Mucosa of stomach (tissue), 1 donor: ENCODE results near the gene TPPP.
"Not testable (repeated sequence)": the region's sequence is repeated elsewhere in the genome, so short reads cannot be mapped to it uniquely, and the experiment has no call there.

Experiments
- H3K27me3 ChIP-seq: one replicate; pipeline ENCODE4 v1.7.0; 2013; ENCODE audit warnings: mild to moderate bottlenecking, low read length; ENCODE audit not compliant: control insufficient read depth, insufficient read depth
- H3K36me3 ChIP-seq: one replicate; pipeline ENCODE4 v1.7.0; 2013; ENCODE audit warnings: low read length; ENCODE audit not compliant: control insufficient read depth, insufficient read depth
- H3K4me1 ChIP-seq: one replicate; pipeline ENCODE4 v1.7.0; 2013; ENCODE audit warnings: mild to moderate bottlenecking, low read length; ENCODE audit not compliant: control insufficient read depth, insufficient read depth
- H3K4me3 ChIP-seq: one replicate; pipeline ENCODE4 v1.7.0; 2013; ENCODE audit warnings: low read length
- H3K9ac ChIP-seq: one replicate; pipeline ENCODE4 v1.7.0; 2013; ENCODE audit warnings: mild to moderate bottlenecking, low read length, moderate library complexity
- H3K9me3 ChIP-seq: one replicate; pipeline ENCODE4 v1.7.0; 2013; ENCODE audit warnings: mild to moderate bottlenecking, low read length, moderate library complexity; ENCODE audit not compliant: control insufficient read depth
- donor health status: Pancreatic carcinoma.

The TPPP gene

GRCh38 chr5:680836-681235 lies 12.3 kb downstream of the TPPP start:
- not testable (repeated sequence) for H3K9me3 ChIP-seq, H3K9ac ChIP-seq, H3K27me3 ChIP-seq, H3K4me3 ChIP-seq, H3K4me1 ChIP-seq, H3K36me3 ChIP-seq

- H3K9me3 ChIP-seq, H3K9ac ChIP-seq, H3K4me3 ChIP-seq, H3K36me3 ChIP-seq, H3K4me1 ChIP-seq, H3K27me3 ChIP-seq: not testable (repeated sequence)
Measured at GRCh38 chr5:680118-680795, 12.9 kb downstream of the TPPP start.

- H3K9me3 ChIP-seq, H3K4me3 ChIP-seq, H3K9ac ChIP-seq, H3K4me1 ChIP-seq, H3K36me3 ChIP-seq, H3K27me3 ChIP-seq: not testable (repeated sequence)
Measured at GRCh38 chr5:679166-679895, 13.8 kb downstream of the TPPP start.

- not testable (repeated sequence) for H3K9ac ChIP-seq, H3K27me3 ChIP-seq, H3K9me3 ChIP-seq, H3K36me3 ChIP-seq, H3K4me3 ChIP-seq
- H3K4me1 ChIP-seq: peaks cover 10% of the 10 kb centered on the region
Measured at GRCh38 chr5:678521-678920, 14.6 kb downstream of the TPPP start.

GRCh38 chr5:677131-678101 lies 15.7 kb downstream of the TPPP start:
- Histone ChIP-seq H3K4me1 (peaks cover 21% of the 10 kb centered on the region), H3K4me3 (no peak overlapping the region), H3K9me3 (no peaks in the 10 kb centered on the region), H3K36me3 (no peaks in the 10 kb centered on the region), H3K27me3 (no peaks in the 10 kb centered on the region), H3K9ac (no peak overlapping the region)

GRCh38 chr5:676699-677076 lies 16.5 kb downstream of the TPPP start:
- Histone ChIP-seq H3K9me3 (no peaks in the 10 kb centered on the region), H3K4me3 (no peak overlapping the region), H3K36me3 (no peaks in the 10 kb centered on the region), H3K27me3 (no peaks in the 10 kb centered on the region), H3K4me1 (peaks cover 29% of the 10 kb centered on the region), H3K9ac (no peak overlapping the region)

- Histone ChIP-seq H3K9me3 (no peaks in the 10 kb centered on the region), H3K9ac (no peak overlapping the region), H3K36me3 (no peaks in the 10 kb centered on the region), H3K4me3 (no peak overlapping the region), H3K4me1 (peaks cover 35% of the 10 kb centered on the region), H3K27me3 (no peaks in the 10 kb centered on the region)
Measured at GRCh38 chr5:675871-676698, 17.1 kb downstream of the TPPP start.

- Histone ChIP-seq H3K4me1 (peaks cover 36% of the 10 kb centered on the region), H3K27me3 (no peaks in the 10 kb centered on the region), H3K4me3 (no peak overlapping the region), H3K9ac (no peak overlapping the region), H3K9me3 (no peaks in the 10 kb centered on the region), H3K36me3 (no peaks in the 10 kb centered on the region)
Measured at GRCh38 chr5:675111-675870, 17.9 kb downstream of the TPPP start.

GRCh38 chr5:674630-675011 lies 18.5 kb downstream of the TPPP start:
- Histone ChIP-seq H3K9ac (no peak overlapping the region), H3K4me1 (peaks cover 36% of the 10 kb centered on the region), H3K4me3 (no peak overlapping the region)

GRCh38 chr5:673831-674629 lies 19.1 kb downstream of the TPPP start:
- H3K27me3 ChIP-seq: no peaks in the 10 kb centered on the region
- no peaks in the 10 kb centered on the region for H3K9me3 ChIP-seq
- no peak overlapping the region for H3K4me3 ChIP-seq
- no peak overlapping the region for H3K9ac ChIP-seq
- no peaks in the 10 kb centered on the region for H3K36me3 ChIP-seq
- peaks cover 36% of the 10 kb centered on the region for H3K4me1 ChIP-seq

More at GRCh38 chr5:674630-675011, 18.5 kb downstream of the TPPP start:
- no peaks in the 10 kb centered on the region for H3K27me3 ChIP-seq
- H3K9me3 ChIP-seq: no peaks in the 10 kb centered on the region
- H3K36me3 ChIP-seq: no peaks in the 10 kb centered on the region
